H1 (cell line): ENCODE data around the gene SEC24A. TPM values are rescaled to one million over a fixed set of nuclear protein-coding genes. Genes with fewer than 3 reads are reported as not detected.

ENCODE experiments used
- CEBPB ChIP-seq: IDR thresholded peaks from 2 replicates; pipeline ENCODE4 v1.6.1; 2012; ENCODE audit warnings: low read depth, low read length
- EGR1 ChIP-seq: IDR thresholded peaks from 2 replicates; pipeline ENCODE4 v1.6.1; 2011; ENCODE audit warnings: low read depth, low read length, borderline replicate concordance
- MAX ChIP-seq: IDR thresholded peaks from 2 replicates; pipeline ENCODE4 v1.6.1; 2012; ENCODE audit warnings: inconsistent platforms
- SAP30 ChIP-seq: fragments of 300-600 bp; sonication (generic); IDR thresholded peaks from 2 replicates; pipeline ENCODE4 v1.7.1; 2012; ENCODE audit warnings: low read length, moderate library complexity, mild to moderate bottlenecking, inconsistent platforms; ENCODE audit not compliant: insufficient read depth, insufficient replicate concordance
- TAF7 ChIP-seq: optimal IDR thresholded peaks from 2 replicates; pipeline ENCODE3; 2011; ENCODE audit warnings: low read depth, mild to moderate bottlenecking, inconsistent platforms, low read length, moderate library complexity, borderline replicate concordance
- polyA plus RNA-seq, 7 experiments: library from polyadenylated mRNA; depleted of rRNA in 3 of 7; stranded (reverse) in 5 of 7; unstranded in 2 of 7; fragments of >200 nt in 5 of 7; fragments of 200-250 nt in 2 of 7; gene quantifications; 1 replicate in 5 of 7; 2 replicates in 1 of 7; 4 replicates in 1 of 7; pipeline versions ENCODE4 v1.2.1 to v1.2.3, GENCODE V29; 2011 to 2013; ENCODE audit warnings: missing spikeins in 2 of 7, mixed read lengths in 2 of 7
- total RNA-seq: library from RNA; stranded (reverse); fragmentation: NEBNext Ultra II Directional; extraction: Animal tissue kit (Norgen Biotek cat#: 25700); gene quantifications from 2 replicates; pipeline ENCODE4 v1.2.1, GENCODE V29; 2021
- TF ChIP-seq, protein P1 (sequence below): fragments of 300-600 bp; sonication (generic); IDR thresholded peaks from 2 replicates; pipeline ENCODE4 v1.7.1; 2012; ENCODE audit warnings: low read length, moderate library complexity, mild to moderate bottlenecking, inconsistent platforms; ENCODE audit not compliant: insufficient replicate concordance
- TF ChIP-seq, protein P2 (sequence below): IDR thresholded peaks from 2 replicates; pipeline ENCODE4 v1.6.1; 2012; ENCODE audit warnings: low read length, inconsistent platforms

Gene SEC24A
- total and polyA plus RNA-seq, 2 of the 8 experiments (the other 6 are each of a cell fraction or from before 2014, with no cell fraction given), result 18.8 to 33.7 TPM

- TF ChIP-seq, protein P1, sequence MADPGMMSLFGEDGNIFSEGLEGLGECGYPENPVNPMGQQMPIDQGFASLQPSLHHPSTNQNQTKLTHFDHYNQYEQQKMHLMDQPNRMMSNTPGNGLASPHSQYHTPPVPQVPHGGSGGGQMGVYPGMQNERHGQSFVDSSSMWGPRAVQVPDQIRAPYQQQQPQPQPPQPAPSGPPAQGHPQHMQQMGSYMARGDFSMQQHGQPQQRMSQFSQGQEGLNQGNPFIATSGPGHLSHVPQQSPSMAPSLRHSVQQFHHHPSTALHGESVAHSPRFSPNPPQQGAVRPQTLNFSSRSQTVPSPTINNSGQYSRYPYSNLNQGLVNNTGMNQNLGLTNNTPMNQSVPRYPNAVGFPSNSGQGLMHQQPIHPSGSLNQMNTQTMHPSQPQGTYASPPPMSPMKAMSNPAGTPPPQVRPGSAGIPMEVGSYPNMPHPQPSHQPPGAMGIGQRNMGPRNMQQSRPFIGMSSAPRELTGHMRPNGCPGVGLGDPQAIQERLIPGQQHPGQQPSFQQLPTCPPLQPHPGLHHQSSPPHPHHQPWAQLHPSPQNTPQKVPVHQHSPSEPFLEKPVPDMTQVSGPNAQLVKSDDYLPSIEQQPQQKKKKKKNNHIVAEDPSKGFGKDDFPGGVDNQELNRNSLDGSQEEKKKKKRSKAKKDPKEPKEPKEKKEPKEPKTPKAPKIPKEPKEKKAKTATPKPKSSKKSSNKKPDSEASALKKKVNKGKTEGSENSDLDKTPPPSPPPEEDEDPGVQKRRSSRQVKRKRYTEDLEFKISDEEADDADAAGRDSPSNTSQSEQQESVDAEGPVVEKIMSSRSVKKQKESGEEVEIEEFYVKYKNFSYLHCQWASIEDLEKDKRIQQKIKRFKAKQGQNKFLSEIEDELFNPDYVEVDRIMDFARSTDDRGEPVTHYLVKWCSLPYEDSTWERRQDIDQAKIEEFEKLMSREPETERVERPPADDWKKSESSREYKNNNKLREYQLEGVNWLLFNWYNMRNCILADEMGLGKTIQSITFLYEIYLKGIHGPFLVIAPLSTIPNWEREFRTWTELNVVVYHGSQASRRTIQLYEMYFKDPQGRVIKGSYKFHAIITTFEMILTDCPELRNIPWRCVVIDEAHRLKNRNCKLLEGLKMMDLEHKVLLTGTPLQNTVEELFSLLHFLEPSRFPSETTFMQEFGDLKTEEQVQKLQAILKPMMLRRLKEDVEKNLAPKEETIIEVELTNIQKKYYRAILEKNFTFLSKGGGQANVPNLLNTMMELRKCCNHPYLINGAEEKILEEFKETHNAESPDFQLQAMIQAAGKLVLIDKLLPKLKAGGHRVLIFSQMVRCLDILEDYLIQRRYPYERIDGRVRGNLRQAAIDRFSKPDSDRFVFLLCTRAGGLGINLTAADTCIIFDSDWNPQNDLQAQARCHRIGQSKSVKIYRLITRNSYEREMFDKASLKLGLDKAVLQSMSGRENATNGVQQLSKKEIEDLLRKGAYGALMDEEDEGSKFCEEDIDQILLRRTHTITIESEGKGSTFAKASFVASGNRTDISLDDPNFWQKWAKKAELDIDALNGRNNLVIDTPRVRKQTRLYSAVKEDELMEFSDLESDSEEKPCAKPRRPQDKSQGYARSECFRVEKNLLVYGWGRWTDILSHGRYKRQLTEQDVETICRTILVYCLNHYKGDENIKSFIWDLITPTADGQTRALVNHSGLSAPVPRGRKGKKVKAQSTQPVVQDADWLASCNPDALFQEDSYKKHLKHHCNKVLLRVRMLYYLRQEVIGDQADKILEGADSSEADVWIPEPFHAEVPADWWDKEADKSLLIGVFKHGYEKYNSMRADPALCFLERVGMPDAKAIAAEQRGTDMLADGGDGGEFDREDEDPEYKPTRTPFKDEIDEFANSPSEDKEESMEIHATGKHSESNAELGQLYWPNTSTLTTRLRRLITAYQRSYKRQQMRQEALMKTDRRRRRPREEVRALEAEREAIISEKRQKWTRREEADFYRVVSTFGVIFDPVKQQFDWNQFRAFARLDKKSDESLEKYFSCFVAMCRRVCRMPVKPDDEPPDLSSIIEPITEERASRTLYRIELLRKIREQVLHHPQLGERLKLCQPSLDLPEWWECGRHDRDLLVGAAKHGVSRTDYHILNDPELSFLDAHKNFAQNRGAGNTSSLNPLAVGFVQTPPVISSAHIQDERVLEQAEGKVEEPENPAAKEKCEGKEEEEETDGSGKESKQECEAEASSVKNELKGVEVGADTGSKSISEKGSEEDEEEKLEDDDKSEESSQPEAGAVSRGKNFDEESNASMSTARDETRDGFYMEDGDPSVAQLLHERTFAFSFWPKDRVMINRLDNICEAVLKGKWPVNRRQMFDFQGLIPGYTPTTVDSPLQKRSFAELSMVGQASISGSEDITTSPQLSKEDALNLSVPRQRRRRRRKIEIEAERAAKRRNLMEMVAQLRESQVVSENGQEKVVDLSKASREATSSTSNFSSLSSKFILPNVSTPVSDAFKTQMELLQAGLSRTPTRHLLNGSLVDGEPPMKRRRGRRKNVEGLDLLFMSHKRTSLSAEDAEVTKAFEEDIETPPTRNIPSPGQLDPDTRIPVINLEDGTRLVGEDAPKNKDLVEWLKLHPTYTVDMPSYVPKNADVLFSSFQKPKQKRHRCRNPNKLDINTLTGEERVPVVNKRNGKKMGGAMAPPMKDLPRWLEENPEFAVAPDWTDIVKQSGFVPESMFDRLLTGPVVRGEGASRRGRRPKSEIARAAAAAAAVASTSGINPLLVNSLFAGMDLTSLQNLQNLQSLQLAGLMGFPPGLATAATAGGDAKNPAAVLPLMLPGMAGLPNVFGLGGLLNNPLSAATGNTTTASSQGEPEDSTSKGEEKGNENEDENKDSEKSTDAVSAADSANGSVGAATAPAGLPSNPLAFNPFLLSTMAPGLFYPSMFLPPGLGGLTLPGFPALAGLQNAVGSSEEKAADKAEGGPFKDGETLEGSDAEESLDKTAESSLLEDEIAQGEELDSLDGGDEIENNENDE, result no peak
- no peak for TF ChIP-seq TAF7
- TF ChIP-seq CEBPB, result no peak
- no peak for TF ChIP-seq SAP30
- TF ChIP-seq, protein P2, sequence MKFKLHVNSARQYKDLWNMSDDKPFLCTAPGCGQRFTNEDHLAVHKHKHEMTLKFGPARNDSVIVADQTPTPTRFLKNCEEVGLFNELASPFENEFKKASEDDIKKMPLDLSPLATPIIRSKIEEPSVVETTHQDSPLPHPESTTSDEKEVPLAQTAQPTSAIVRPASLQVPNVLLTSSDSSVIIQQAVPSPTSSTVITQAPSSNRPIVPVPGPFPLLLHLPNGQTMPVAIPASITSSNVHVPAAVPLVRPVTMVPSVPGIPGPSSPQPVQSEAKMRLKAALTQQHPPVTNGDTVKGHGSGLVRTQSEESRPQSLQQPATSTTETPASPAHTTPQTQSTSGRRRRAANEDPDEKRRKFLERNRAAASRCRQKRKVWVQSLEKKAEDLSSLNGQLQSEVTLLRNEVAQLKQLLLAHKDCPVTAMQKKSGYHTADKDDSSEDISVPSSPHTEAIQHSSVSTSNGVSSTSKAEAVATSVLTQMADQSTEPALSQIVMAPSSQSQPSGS, result no peak
- TF ChIP-seq MAX, result no peak
- TF ChIP-seq EGR1, result no peak
- TF ChIP-seq, all 59 proteins: peak for 0
Observed at GRCh38 chr5:134625559-134625958, 23.0 kb upstream of the SEC24A start (continued).
